Measurements from ENCODE around the gene IFNA14. TPM values are rescaled to one million over a fixed set of nuclear protein-coding genes. Genes with fewer than 3 reads are reported as not detected.

Gene IFNA14
- not detected for polyA plus RNA-seq (2013, experiment 1 of 2)
- polyA plus RNA-seq (2013, experiment 2 of 2), result not detected

GRCh38 chr9:21239911-21240310, at the start of gene IFNA14:
Gene IFNA14 (minus strand): TSS chr9:21240005. CDS start chr9:21239935, 70 bp downstream.
- H3K9me3 ChIP-seq (ENCODE audit: insufficient read depth, low read depth, low read length), result no peaks in the 10 kb centered on the region
- no peak within 1 kb of the TSS for H3K9ac ChIP-seq (ENCODE audit: low read depth, low read length)
- H3K27ac ChIP-seq (ENCODE audit: low read depth, low read length), result no peak within 1 kb of the TSS
- no peaks in the 10 kb centered on the region for H3K4me1 ChIP-seq (ENCODE audit: insufficient read depth, low read length)
- no peak within 1 kb of the TSS for H3K4me3 ChIP-seq (ENCODE audit: low read length)
- H3K27me3 ChIP-seq (ENCODE audit: insufficient read depth, low read length), result peaks cover 10% of the 10 kb centered on the region; the same call in 1 of the 2 replicates
- H3K36me3 ChIP-seq (ENCODE audit: insufficient read depth, low read length), result no peaks in the 10 kb centered on the region
- 92% methylated on average over 2 of the region's 2 CpGs for WGBS

GRCh38 chr9:21287280-21287679, 47.5 kb upstream of the IFNA14 start:
- Histone ChIP-seq H3K9me3 (ENCODE audit: insufficient read depth, low read depth, low read length) (no peaks in the 10 kb centered on the region), H3K36me3 (ENCODE audit: insufficient read depth, low read length) (no peaks in the 10 kb centered on the region), H3K4me3 (ENCODE audit: low read length) (no peak overlapping the region), H3K27me3 (ENCODE audit: insufficient read depth, low read length) (peaks cover 18% of the 10 kb centered on the region), H3K4me1 (ENCODE audit: insufficient read depth, low read length) (no peaks in the 10 kb centered on the region), H3K27ac (ENCODE audit: low read depth, low read length) (no peak overlapping the region), H3K9ac (ENCODE audit: low read depth, low read length) (no peak overlapping the region)
- WGBS, result 91% methylated on average over 2 of the region's 3 CpGs

- peaks cover 17% of the 10 kb centered on the region for H3K27me3 ChIP-seq (ENCODE audit: insufficient read depth, low read length)
- no peaks in the 10 kb centered on the region for H3K9me3 ChIP-seq (ENCODE audit: insufficient read depth, low read depth, low read length)
- no peak overlapping the region for H3K9ac ChIP-seq (ENCODE audit: low read depth, low read length)
- H3K36me3 ChIP-seq (ENCODE audit: insufficient read depth, low read length), result no peaks in the 10 kb centered on the region
- H3K4me1 ChIP-seq (ENCODE audit: insufficient read depth, low read length), result no peaks in the 10 kb centered on the region
- WGBS, result 80% methylated on average over 5 of the region's 5 CpGs
- H3K4me3 ChIP-seq (ENCODE audit: low read length), result no peak overlapping the region
- H3K27ac ChIP-seq (ENCODE audit: low read depth, low read length), result no peak overlapping the region
Observed at GRCh38 chr9:21286659-21287058, 46.9 kb upstream of the IFNA14 start.

DNA sequence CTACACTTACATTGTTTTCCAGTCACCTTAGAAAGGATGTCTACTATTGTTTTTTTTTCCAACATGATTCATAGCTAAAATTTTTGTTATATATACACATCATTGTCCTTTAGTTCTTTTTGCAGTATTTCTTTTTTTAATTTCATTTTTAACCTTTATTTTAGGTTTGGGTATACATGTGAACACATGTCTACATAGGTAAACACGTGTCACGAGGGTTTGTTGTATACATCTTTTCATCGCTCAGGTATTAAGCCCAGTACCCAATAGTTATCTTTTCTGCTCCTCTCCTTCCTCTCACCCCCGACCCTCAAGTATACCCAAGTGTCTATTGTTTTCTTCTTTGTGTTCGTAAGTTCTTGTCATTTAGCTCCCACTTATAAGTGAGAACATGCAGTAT, 46.3 kb upstream of the IFNA14 start:
- no peak overlapping the region for H3K9ac ChIP-seq (ENCODE audit: low read depth, low read length)
- no peak overlapping the region for H3K27ac ChIP-seq (ENCODE audit: low read depth, low read length)
- WGBS, result 100% methylated on average over 5 of the region's 5 CpGs
- no peaks in the 10 kb centered on the region for H3K4me1 ChIP-seq (ENCODE audit: insufficient read depth, low read length)
- no peaks in the 10 kb centered on the region for H3K9me3 ChIP-seq (ENCODE audit: insufficient read depth, low read depth, low read length)
- H3K36me3 ChIP-seq (ENCODE audit: insufficient read depth, low read length), result no peaks in the 10 kb centered on the region
- peaks cover 19% of the 10 kb centered on the region for H3K27me3 ChIP-seq (ENCODE audit: insufficient read depth, low read length)
- H3K4me3 ChIP-seq (ENCODE audit: low read length), result no peak overlapping the region

- Histone ChIP-seq H3K9me3 (ENCODE audit: insufficient read depth, low read depth, low read length) (no peaks in the 10 kb centered on the region), H3K4me1 (ENCODE audit: insufficient read depth, low read length) (no peaks in the 10 kb centered on the region), H3K9ac (ENCODE audit: low read depth, low read length) (no peak overlapping the region), H3K27me3 (ENCODE audit: insufficient read depth, low read length) (peaks cover 36% of the 10 kb centered on the region), H3K27ac (ENCODE audit: low read depth, low read length) (no peak overlapping the region), H3K36me3 (ENCODE audit: insufficient read depth, low read length) (no peaks in the 10 kb centered on the region), H3K4me3 (ENCODE audit: low read length) (no peak overlapping the region)
- 84% methylated on average over 2 of the region's 2 CpGs for WGBS
Observed at GRCh38 chr9:21281275-21281674, 41.5 kb upstream of the IFNA14 start.

DNA sequence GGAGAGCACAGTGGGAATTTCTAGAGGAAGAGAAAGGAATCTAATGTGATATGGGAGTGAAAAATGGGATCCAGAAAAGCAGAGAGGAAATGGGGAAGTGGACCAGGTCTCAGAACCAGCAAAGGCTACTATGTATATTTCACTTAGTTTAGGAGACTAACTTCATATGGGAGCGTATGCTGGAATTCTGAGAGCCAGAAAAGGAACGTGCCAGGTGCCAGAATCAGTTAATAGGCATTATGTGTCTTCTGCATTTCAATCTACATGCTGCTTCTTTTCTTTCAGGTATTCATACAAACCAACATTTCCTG, 28.5 kb upstream of the IFNA14 start:
- Histone ChIP-seq H3K27ac (ENCODE audit: low read depth, low read length) (no peak overlapping the region), H3K27me3 (ENCODE audit: insufficient read depth, low read length) (peaks cover 76% of the 10 kb centered on the region), H3K4me3 (ENCODE audit: low read length) (no peak overlapping the region), H3K9ac (ENCODE audit: low read depth, low read length) (no peak overlapping the region), H3K9me3 (ENCODE audit: insufficient read depth, low read depth, low read length) (no peaks in the 10 kb centered on the region), H3K36me3 (ENCODE audit: insufficient read depth, low read length) (no peaks in the 10 kb centered on the region), H3K4me1 (ENCODE audit: insufficient read depth, low read length) (no peaks in the 10 kb centered on the region)
- WGBS, result 42% methylated on average over 2 of the region's 2 CpGs

DNA sequence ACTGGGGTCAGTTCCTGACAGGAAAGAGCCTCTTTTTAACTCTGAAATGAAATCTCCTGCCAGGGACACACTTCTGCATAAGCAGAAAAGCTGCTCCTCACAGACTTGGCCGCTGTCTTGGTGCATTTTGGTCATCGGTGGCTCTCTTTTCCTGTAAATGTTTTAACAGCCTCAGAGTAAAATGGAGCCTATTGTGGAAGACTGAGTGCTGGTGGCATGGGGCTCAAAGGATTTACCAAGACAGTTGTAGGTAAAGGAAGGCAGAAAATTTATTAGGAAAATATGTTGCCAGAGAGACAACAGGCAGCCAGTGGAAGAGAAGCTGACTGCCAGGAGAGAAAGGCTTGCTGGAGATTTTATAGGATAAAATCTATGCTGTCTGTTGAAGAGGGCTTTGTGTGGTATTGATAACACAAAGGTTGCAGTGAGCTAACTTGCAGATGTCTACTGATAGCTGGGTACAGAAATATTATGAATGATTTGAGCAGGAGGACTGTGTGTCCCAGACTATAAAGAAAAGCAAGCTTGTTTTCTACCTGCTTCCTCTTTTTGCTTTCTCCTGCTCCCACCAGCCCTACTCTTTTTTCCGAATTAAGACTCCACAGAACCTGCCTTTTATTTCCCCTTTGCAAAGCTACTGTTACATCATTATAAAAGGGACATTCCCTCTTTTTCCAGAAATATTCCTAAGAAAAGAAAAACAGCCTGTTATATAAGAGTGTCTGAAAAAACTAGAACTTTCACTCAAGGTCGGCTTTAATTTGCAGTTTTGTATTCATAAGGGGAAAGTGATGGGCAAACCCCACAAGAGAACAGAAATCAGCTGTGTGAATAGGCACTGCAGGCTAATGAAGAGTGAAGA, 27.9 kb upstream of the IFNA14 start:
- WGBS, result 71% methylated on average over 4 of the region's 4 CpGs
- no peak overlapping the region for H3K27ac ChIP-seq (ENCODE audit: low read depth, low read length)
- peaks cover 81% of the 10 kb centered on the region for H3K27me3 ChIP-seq (ENCODE audit: insufficient read depth, low read length)
- H3K4me1 ChIP-seq (ENCODE audit: insufficient read depth, low read length), result no peaks in the 10 kb centered on the region
- H3K4me3 ChIP-seq (ENCODE audit: low read length), result no peak overlapping the region
- H3K9me3 ChIP-seq (ENCODE audit: insufficient read depth, low read depth, low read length), result no peaks in the 10 kb centered on the region
- no peak overlapping the region for H3K9ac ChIP-seq (ENCODE audit: low read depth, low read length)
- H3K36me3 ChIP-seq (ENCODE audit: insufficient read depth, low read length), result no peaks in the 10 kb centered on the region

- H3K4me3 ChIP-seq (ENCODE audit: low read length), result no peak overlapping the region
- no peaks in the 10 kb centered on the region for H3K36me3 ChIP-seq (ENCODE audit: insufficient read depth, low read length)
- no peak overlapping the region for H3K9ac ChIP-seq (ENCODE audit: low read depth, low read length)
- no peaks in the 10 kb centered on the region for H3K4me1 ChIP-seq (ENCODE audit: insufficient read depth, low read length)
- H3K27me3 ChIP-seq (ENCODE audit: insufficient read depth, low read length), result peaks cover 88% of the 10 kb centered on the region
- H3K27ac ChIP-seq (ENCODE audit: low read depth, low read length), result no peak overlapping the region
- 26% methylated on average over 3 of the region's 3 CpGs for WGBS
- no peaks in the 10 kb centered on the region for H3K9me3 ChIP-seq (ENCODE audit: insufficient read depth, low read depth, low read length)
Observed at GRCh38 chr9:21266733-21267484, 27.1 kb upstream of the IFNA14 start.

DNA sequence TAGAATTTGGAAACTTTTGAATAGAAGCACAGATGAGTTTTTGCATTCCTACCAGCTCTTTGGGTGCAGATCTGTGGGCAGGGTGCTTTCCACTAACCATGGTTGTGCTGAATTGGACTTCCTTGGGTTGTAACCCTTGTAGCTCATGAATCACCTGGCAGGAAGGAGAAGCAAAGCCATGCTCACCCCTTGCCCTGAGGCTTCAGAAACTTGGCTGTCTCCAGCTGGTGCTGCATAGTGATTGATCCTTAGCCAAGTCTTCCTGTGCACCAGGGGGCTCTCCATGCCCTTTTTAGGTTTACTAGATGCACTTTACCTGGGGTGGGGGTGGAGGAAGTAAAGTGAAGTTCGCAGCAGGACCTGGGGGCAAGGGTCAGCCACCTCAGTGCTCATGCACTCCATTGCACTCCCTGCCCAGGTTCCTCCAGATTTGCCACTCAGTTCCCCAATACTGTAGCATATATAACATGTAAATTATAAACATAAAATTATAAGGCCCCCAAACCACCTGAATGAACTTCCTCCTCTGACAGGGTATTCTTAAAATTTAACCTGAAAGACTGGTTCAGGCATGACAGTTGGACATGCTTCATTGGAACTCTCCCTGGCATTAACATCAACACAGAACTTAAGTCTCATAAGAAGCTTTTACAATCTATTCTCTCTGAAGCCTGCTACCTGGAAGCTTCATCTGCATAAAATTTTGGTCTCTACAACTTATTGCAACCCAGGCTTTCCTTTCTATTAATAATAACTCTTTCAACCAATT, 25.8 kb upstream of the IFNA14 start:
- Histone ChIP-seq H3K27ac (ENCODE audit: low read depth, low read length) (no peak overlapping the region), H3K4me3 (ENCODE audit: low read length) (no peak overlapping the region), H3K4me1 (ENCODE audit: insufficient read depth, low read length) (no peaks in the 10 kb centered on the region), H3K36me3 (ENCODE audit: insufficient read depth, low read length) (no peaks in the 10 kb centered on the region), H3K9me3 (ENCODE audit: insufficient read depth, low read depth, low read length) (no peaks in the 10 kb centered on the region), H3K9ac (ENCODE audit: low read depth, low read length) (no peak overlapping the region), H3K27me3 (ENCODE audit: insufficient read depth, low read length) (peaks cover 95% of the 10 kb centered on the region)
- WGBS, result no CpG with 5 or more reads among the region's 1 CpG

DNA sequence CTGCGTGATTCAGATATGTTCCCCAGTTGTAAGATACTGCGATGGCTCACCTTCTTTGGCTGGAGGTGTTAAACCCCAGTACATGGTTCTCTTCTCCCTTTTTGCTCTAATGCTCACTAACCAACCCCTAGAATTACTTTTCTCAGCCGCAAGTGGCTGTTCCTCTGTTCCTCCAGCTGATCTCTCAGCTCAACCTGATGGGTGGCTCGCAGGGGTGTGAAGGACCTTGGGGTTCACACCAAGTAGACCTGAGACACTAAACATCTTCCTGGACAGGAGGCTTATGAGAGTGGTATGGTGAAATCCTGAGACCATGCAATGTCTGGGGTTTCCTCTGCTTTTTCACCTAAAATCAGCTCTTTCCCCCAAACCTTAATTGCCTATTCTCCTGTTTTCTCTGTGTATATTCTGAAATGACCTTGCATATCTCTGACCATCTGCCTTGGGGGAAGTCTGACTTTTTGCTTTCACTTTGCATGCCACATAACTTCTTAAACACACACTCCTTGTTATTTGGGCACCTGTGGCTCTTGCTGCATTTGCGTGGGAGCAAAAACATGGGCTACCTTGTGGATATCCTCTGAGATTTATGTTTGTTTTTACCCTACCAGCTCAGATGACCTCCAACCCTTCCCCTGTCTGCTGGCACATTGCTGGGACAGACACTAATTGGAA, 15.9 kb upstream of the IFNA14 start:
- peaks cover 25% of the 10 kb centered on the region for H3K27me3 ChIP-seq (ENCODE audit: insufficient read depth, low read length)
- no peak overlapping the region for H3K9ac ChIP-seq (ENCODE audit: low read depth, low read length)
- H3K27ac ChIP-seq (ENCODE audit: low read depth, low read length), result no peak overlapping the region
- H3K4me3 ChIP-seq (ENCODE audit: low read length), result no peak overlapping the region
- no peaks in the 10 kb centered on the region for H3K36me3 ChIP-seq (ENCODE audit: insufficient read depth, low read length)
- H3K4me1 ChIP-seq (ENCODE audit: insufficient read depth, low read length), result peaks cover 6% of the 10 kb centered on the region
- H3K9me3 ChIP-seq (ENCODE audit: insufficient read depth, low read depth, low read length), result peaks cover 10% of the 10 kb centered on the region; the same call in 1 of the 2 replicates
- WGBS, result 91% methylated on average over 5 of the region's 5 CpGs

Measured in HUES64 (cell line).